GM23248 (cell line): Measurements from ENCODE around the gene DYSF. TPM values are rescaled to one million over a fixed set of nuclear protein-coding genes. Genes with fewer than 3 reads are reported as not detected.
A peak's percentile ranks its signal among the peaks of the same experiment; 100 is the strongest.

Experiments used
- DNase-seq: peaks from one replicate; pipeline ENCODE4 v3.0.0-alpha.2; 2015
- H2AFZ ChIP-seq: fragments of 200-600 bp; sonication (generic); 2 replicates; pipeline ENCODE4 v1.6.1; 2016; ENCODE audit warnings: antibody characterized with exemption
- H3F3A ChIP-seq: fragments of 200-600 bp; sonication (generic); 2 replicates; pipeline ENCODE4 v1.6.1; 2016; ENCODE audit warnings: mild to moderate bottlenecking, antibody characterized with exemption, mixed run types; ENCODE audit not compliant: insufficient read depth
- H3K27ac ChIP-seq: fragments of 200-600 bp; sonication (generic); 2 replicates; pipeline ENCODE4 v1.5.1; 2016; ENCODE audit warnings: mild to moderate bottlenecking
- H3K27me3 ChIP-seq: fragments of 200-600 bp; sonication (generic); replicated peaks from 2 replicates; pipeline ENCODE4 v1.6.1; 2016; ENCODE audit warnings: mild to moderate bottlenecking; ENCODE audit not compliant: insufficient read depth
- H3K36me3 ChIP-seq: fragments of 200-600 bp; sonication (generic); 2 replicates; pipeline ENCODE4 v1.6.1; 2016; ENCODE audit warnings: low read depth, mild to moderate bottlenecking
- H3K4me1 ChIP-seq: fragments of 200-600 bp; sonication (generic); 2 replicates; pipeline ENCODE4 v1.6.1; 2016; ENCODE audit warnings: mild to moderate bottlenecking; ENCODE audit not compliant: insufficient read depth
- H3K4me2 ChIP-seq: fragments of 200-600 bp; sonication (generic); one replicate; pipeline ENCODE4 v1.6.1; 2016; ENCODE audit warnings: mild to moderate bottlenecking; ENCODE audit not compliant: unreplicated experiment
- H3K4me3 ChIP-seq: fragments of 200-600 bp; sonication (generic); 2 replicates; pipeline ENCODE4 v1.5.1; 2016; ENCODE audit warnings: mild to moderate bottlenecking
- H3K79me2 ChIP-seq: fragments of 200-600 bp; sonication (generic); 2 replicates; pipeline ENCODE4 v1.6.1; 2016; ENCODE audit warnings: mild to moderate bottlenecking; ENCODE audit not compliant: insufficient read depth
- H3K9ac ChIP-seq: fragments of 200-600 bp; sonication (generic); 2 replicates; pipeline ENCODE4 v1.6.1; 2016; ENCODE audit warnings: mild to moderate bottlenecking
- H3K9me2 ChIP-seq: fragments of 200-600 bp; sonication (generic); 2 replicates; pipeline ENCODE4 v1.6.1; 2016; ENCODE audit warnings: mixed run types, mild to moderate bottlenecking, moderate library complexity; ENCODE audit not compliant: insufficient read depth
- H3K9me3 ChIP-seq: fragments of 200-600 bp; sonication (generic); one replicate; pipeline ENCODE4 v1.6.1; 2017; ENCODE audit warnings: low read depth
- H4K20me1 ChIP-seq: fragments of 200-600 bp; sonication (generic); 2 replicates; pipeline ENCODE4 v1.6.0; 2016; ENCODE audit not compliant: insufficient read depth
- EZH2 ChIP-seq: fragments of 200-600 bp; sonication (generic); IDR thresholded peaks from 2 replicates; pipeline ENCODE4 v1.6.1; 2018; ENCODE audit warnings: antibody characterized with exemption, mild to moderate bottlenecking; ENCODE audit not compliant: insufficient read depth, poor library complexity, severe bottlenecking
- EZH2phosphoT487 ChIP-seq: fragments of 200-600 bp; sonication (generic); IDR thresholded peaks from 2 replicates; pipeline ENCODE4 v1.6.1; 2018; ENCODE audit warnings: antibody characterized with exemption, moderate library complexity, mild to moderate bottlenecking, low read depth; ENCODE audit not compliant: insufficient read depth
- WGBS, 2 experiments: methylation state at CpG; one replicate each; pipeline ENCODE4 v1.1.6; 2015 to 2017; ENCODE audit warnings: low lambda C conversion rate in 2 of 2, low coverage in 1 of 2; ENCODE audit errors: missing lambda C conversion rate in 2 of 2; 5-methylcytosine and 5-hydroxymethylcytosine counted together
- in situ Hi-C: fragments of 300-500 bp; cut with MboI; formaldehyde crosslinking; loops from 2 replicates; pipeline ENCODE4 v1.15.0; 2020
- polyA plus RNA-seq: library from polyadenylated mRNA; unstranded; fragments of >200 nt; fragmentation: Nextera tagmentation; extraction: Ambion mirVana; gene quantifications from 2 replicates; pipeline ENCODE4 v1.2.1, GENCODE V29; 2016
- total RNA-seq: library from RNA; depleted of rRNA; stranded (reverse); fragments of >200 nt; shearing (Covaris generic); gene quantifications from 2 replicates; pipeline ENCODE4 v1.2.3, GENCODE V29; 2014

DYSF gene
- total and polyA plus RNA-seq, 2 experiments from 2014 or later = 0.25 to 0.54 TPM

GRCh38 chr2:71454221-71455010 is 1.1 kb downstream of the DYSF start:
- Histone ChIP-seq H3K9ac (no peak overlapping the region), H3F3A (no peaks in the 10 kb centered on the region), H3K79me2 (no peaks in the 10 kb centered on the region), H3K9me3 (no peaks in the 10 kb centered on the region), H3K4me3 (peak overlapping the region; percentile 67), H3K4me1 (peaks cover 10% of the 10 kb centered on the region; the same call in 1 of the 2 replicates), H3K36me3 (no peaks in the 10 kb centered on the region), H3K4me2 (peak overlapping the region; percentile 69), H2AFZ (no peak overlapping the region), H4K20me1 (no peaks in the 10 kb centered on the region), H3K9me2 (no peaks in the 10 kb centered on the region), H3K27me3 (peaks cover 10% of the 10 kb centered on the region; the same call in 1 of the 2 replicates), H3K27ac (no peak overlapping the region)
- 37 to 48% methylated on average over 17 of the region's 17 CpGs for WGBS, 2 experiments
- DNase-seq = no peak
- in situ Hi-C loops = no loop called here
- no peak for TF ChIP-seq EZH2phosphoT487
- TF ChIP-seq EZH2 = no peak

- no peak for DNase-seq
- Histone ChIP-seq H3K36me3 (no peaks in the 10 kb centered on the region), H3K27me3 (peaks cover 10% of the 10 kb centered on the region; the same call in 1 of the 2 replicates), H3K4me2 (no peak overlapping the region), H4K20me1 (no peaks in the 10 kb centered on the region), H3K4me3 (no peak overlapping the region), H3K27ac (no peak overlapping the region), H3K4me1 (peaks cover 10% of the 10 kb centered on the region; the same call in 1 of the 2 replicates), H3K9me3 (no peaks in the 10 kb centered on the region), H2AFZ (no peak overlapping the region), H3K9ac (no peak overlapping the region), H3F3A (no peaks in the 10 kb centered on the region), H3K9me2 (no peaks in the 10 kb centered on the region), H3K79me2 (no peaks in the 10 kb centered on the region)
- 64 to 66% methylated on average over 8 of the region's 8 CpGs for WGBS, 2 experiments
- in situ Hi-C loops = no loop called here
- TF ChIP-seq EZH2 = no peak
- TF ChIP-seq EZH2phosphoT487 = no peak
These were observed 1.8 kb downstream of the DYSF start for GRCh38 chr2:71455011-71455740.

- no peaks in the 10 kb centered on the region for H4K20me1 ChIP-seq
- no peak for DNase-seq
- no peak overlapping the region for H3K4me2 ChIP-seq
These were observed 2.6 kb downstream of the DYSF start for GRCh38 chr2:71455741-71456569.

DNA sequence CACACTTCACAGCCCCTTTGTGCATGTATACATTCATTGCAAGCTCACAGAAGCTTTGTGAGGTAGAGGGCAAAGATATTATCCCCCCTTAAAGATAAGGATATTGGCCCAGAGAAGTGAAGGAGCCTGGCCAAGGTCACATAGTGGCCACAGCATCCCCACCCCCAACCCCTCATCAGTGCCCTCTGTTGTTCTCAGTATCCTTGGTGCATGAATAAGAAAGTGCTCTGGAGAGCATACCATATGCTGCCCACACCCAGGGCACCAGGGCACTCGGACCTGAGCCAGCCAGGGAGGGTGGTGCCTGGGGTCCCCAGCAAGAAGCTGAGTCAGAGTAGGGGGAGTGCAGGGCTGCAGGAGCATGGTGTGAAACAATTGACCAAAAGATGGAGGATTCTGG is 3.3 kb downstream of the DYSF start:
- Histone ChIP-seq H3K4me3 (no peak overlapping the region), H3F3A (no peaks in the 10 kb centered on the region), H3K79me2 (no peaks in the 10 kb centered on the region), H3K36me3 (no peaks in the 10 kb centered on the region), H3K9me2 (no peaks in the 10 kb centered on the region), H2AFZ (no peak overlapping the region), H3K4me2 (no peak overlapping the region), H3K4me1 (peaks cover 10% of the 10 kb centered on the region; the same call in 1 of the 2 replicates), H3K27ac (no peak overlapping the region), H4K20me1 (no peaks in the 10 kb centered on the region), H3K9ac (no peak overlapping the region), H3K9me3 (no peaks in the 10 kb centered on the region), H3K27me3 (peaks cover 10% of the 10 kb centered on the region; the same call in 1 of the 2 replicates)
- no peak for DNase-seq
- TF ChIP-seq EZH2 (no peak), EZH2phosphoT487 (no peak)
- WGBS, 2 experiments = 32 to 38% methylated on average over 1 of the region's 1 CpG
- in situ Hi-C loops = no loop called here

More at GRCh38 chr2:71455741-71456569, 2.6 kb downstream of the DYSF start:
- Histone ChIP-seq H3K9ac (no peak overlapping the region), H3K4me1 (peaks cover 10% of the 10 kb centered on the region; the same call in 1 of the 2 replicates), H3K36me3 (no peaks in the 10 kb centered on the region), H2AFZ (no peak overlapping the region), H3K4me3 (no peak overlapping the region), H3K9me2 (no peaks in the 10 kb centered on the region), H3F3A (no peaks in the 10 kb centered on the region), H3K9me3 (no peaks in the 10 kb centered on the region), H3K27ac (no peak overlapping the region), H3K27me3 (peaks cover 10% of the 10 kb centered on the region; the same call in 1 of the 2 replicates), H3K79me2 (no peaks in the 10 kb centered on the region)
- 67 to 68% methylated on average over 5 to 6 of the region's 6 CpGs for WGBS, 2 experiments
- TF ChIP-seq EZH2 (no peak), EZH2phosphoT487 (no peak)
- in situ Hi-C loops = no loop called here
